Measurements from ENCODE around the gene KLHDC3.

The KLHDC3 gene

DNA sequence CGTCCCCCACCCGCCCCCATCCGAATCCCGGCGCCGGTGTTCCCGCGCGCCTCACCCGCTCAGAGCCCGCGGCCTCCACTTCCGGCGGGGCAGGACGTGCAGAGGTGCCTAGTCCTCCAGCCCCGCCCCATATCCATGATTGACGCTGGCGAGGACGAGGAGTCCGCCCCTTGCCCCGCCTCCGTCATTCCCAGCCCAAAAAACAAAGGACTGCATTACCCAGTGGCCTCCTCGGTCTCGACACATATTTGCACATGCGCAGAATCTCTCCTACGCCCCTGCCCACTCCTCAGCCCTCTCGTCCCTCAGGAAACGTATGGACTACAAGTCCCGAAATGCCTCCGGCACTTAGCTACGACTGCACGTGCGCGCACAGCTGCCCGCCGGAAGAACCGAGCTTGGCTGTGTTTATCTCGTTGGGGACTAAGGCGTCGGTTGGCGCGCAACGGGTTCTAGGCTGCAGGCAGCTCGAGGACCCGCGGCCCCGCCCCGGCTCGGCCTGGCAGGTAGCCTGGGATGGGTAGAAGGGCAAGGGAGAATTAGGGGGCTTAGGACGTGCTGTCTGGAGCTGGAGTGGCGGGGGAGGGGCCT is at the start of gene KLHDC3, which contains the start of gene MEA1:
Gene KLHDC3 (plus strand): TSS at position 407 of the 591 bp plus-strand sequence. CDS start 2,944 bp downstream, outside the sequence.
Gene MEA1 (minus strand): TSS at position 104 of the 591 bp plus-strand sequence. CDS start 133 bp downstream, outside the sequence.
- peak; percentile 100 for DNase-seq

DNA sequence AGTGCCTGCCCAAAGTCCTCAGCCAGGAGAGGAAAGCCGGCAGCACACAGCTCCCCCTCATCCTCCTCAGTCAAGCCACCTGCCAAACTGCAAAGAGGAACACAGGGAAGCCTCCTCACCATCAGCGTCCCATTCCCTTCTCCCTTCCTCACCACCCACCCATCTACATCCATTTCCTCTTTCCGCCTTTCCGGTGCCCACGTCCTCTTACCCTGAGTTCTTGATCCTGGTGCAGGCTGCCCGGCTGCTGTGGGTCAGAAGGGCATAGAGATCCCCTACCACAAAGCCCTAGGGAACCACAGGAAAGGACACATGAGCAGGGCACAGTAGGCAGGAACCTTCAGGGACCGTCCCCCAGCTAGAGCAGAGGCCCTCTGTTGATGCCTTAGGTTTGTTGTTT is 47.5 kb upstream of the KLHDC3 start:
- DNase-seq = no peak

DNA sequence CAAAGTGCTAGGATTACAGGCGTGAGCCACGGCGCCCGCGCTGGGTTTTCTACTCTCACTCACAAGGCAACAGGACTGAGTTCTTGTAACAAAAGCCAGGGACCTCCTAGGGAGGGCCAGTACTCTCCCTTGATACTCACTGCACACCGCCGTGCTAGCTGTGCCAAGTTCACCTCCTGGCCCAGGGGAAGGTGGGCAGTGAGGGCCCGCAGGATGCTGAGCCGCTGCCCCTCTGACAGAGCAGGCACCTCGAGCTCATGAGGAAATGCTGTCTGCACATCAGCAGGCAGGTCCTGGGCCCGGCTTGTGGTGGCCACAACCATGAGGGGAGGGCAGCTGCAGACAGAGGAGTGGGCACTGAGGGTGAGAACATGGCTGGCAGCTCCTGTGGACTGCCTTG is 46.8 kb upstream of the KLHDC3 start:
- no peak for DNase-seq

GRCh38 chr6:42968126-42968701 is 45.8 kb upstream of the KLHDC3 start:
- no peak for DNase-seq

DNA sequence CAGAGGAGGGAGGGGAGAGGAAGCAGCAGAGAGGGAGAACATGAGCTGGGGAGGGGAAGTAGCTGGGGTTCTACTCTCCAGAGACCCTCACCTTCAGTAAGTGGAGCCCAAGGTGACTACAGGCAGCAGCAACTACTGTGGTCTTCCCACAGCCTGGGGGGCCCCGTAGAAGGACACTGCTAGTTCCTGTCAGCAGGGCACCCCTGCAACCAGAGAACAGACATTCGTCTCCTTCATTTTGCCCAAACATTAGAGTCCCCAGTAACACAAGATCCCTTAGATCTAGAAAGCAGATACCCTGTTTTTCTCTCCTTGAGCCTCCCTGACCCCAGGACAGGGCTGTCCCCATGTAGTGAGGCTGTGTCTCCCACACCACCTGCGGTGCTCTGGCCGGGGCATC is 45.3 kb upstream of the KLHDC3 start:
- DNase-seq = no peak

DNA sequence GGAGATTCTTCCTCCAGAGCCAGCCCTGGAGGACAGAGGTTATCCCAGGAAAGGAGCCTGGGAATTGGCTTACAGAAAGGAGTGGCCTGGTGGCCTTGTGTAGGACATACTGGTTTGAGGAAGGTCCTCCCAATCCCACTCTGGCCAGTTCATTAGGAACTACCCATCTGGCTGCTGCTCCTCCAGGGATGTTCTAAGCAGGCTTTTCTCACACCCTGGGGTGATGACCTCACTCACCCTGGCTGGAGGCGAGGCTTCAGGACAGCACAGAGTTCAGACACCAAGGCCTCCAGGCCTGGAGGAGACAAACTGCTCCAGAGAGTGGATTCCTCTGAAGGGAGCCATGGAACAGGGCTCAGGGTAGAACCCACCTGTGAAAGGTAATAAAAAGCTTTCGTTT is 44.6 kb upstream of the KLHDC3 start:
- DNase-seq = no peak

- no peak for DNase-seq
Measured at GRCh38 chr6:42969934-42970333, 44.1 kb upstream of the KLHDC3 start.

- DNase-seq = peak; percentile 59
Measured at GRCh38 chr6:42970871-42971612, 43.0 kb upstream of the KLHDC3 start.

- DNase-seq = no peak
Measured at GRCh38 chr6:42971746-42972327, 42.2 kb upstream of the KLHDC3 start.

- DNase-seq = no peak
Measured at GRCh38 chr6:42973926-42974325, 40.1 kb upstream of the KLHDC3 start.

DNA sequence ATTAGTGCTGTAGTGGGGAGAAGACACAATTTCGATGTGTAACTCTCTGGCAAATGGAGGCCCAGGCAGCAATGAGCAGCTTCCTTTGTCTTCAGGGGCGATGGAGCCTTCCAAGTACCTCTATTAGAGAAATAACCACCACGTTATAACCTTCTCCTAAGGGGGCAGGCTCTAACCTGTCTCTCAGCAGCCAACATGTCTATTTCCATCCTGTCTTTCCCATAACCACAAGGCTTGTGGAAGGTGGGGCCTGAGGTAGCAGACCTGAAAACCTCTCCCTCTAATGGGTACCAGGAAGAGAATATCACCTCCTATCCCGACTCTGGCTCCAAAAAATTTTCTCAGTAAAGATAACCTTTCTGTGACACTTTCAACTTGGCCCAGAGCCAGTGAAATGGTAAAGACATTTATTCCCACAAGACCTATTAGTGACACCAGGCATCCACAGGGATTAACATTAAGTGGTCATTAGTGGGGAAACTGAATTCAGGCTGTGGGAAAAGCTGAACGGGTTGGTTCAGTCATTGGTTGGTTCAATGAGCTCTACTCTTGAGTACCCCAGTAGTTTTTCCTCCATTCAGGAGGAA is 39.0 kb upstream of the KLHDC3 start:
- DNase-seq = no peak

- DNase-seq = peak; percentile 45
Measured at GRCh38 chr6:42978487-42978838, 35.6 kb upstream of the KLHDC3 start.

DNA sequence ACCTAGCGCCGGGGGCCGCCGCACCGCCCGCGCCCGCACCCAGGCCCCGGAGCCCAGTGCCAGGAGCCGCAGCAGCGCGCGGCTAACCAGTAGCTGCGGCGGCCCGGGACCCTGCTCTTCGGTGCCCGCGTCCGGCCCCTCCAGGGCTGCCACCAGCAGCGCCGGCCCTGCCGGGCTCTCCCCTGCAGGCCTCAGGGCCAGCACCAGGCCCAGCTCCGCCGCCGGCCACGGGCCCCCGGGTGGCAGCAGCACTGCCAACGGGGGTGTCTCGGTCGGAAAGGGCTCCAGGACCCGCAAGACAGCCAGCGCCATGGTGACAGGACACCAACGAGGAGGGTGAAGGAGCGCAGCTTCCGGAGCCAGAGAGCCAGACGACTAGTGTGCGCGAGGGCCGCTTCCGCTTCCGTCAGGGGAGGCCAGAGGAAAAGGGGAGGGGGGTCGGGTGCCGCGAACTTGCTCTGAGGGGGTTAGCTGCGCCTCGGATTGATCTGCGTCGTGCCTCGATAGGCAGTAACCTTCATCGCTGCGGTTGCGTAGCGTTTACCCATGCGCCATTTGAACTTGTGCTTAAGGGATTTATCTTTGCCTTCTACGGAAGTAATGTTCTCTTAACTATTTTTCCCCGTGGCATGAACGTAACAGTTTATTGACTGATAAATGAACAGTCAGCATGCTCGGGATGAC is 35.1 kb upstream of the KLHDC3 start, which contains the start of gene PEX6:
Gene PEX6 (minus strand): TSS at position 343 of the 684 bp plus-strand sequence. CDS start 31 bp downstream, at position 312.
- peak; percentile 98 for DNase-seq

- DNase-seq = peak; percentile 56
Measured at GRCh38 chr6:42979523-42980177, 34.4 kb upstream of the KLHDC3 start.

- no peak for DNase-seq
Measured at GRCh38 chr6:42981836-42982235, 32.2 kb upstream of the KLHDC3 start.

GRCh38 chr6:42984001-42984923 is 29.8 kb upstream of the KLHDC3 start, which contains the start of gene PPP2R5D:
Gene PPP2R5D, plus strand, starts transcription at chr6:42984570. Its CDS starts 108 bp downstream, at chr6:42984678.
- DNase-seq = peak; percentile 100

DNA sequence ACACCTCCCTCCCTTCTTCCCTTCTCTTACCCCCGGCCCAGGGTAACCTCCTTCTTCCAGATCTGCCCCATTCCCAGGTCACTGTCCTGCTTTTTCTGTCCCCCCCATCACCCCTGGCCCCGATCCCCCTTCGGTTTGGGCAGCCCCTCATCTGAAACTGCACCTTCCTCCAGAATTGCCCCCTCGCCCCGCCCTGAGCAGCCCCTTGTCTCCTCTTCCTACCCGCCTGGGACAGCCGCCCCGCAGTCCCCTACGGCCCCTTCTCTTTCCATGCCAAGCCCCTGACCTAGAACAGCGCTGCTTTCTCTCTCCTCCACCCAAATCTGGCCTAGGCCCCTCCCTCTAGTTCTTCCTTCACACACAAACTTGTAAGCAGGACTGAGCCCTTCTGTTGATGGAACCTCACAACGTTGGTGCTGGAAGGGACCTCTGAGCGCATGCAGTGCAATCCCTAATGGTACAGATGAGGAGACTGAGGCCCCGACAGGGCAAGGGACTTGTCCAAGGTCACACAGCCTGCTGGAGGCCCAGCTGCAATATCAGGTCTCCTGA is 29.0 kb upstream of the KLHDC3 start:
- peak; percentile 45 for DNase-seq

DNA sequence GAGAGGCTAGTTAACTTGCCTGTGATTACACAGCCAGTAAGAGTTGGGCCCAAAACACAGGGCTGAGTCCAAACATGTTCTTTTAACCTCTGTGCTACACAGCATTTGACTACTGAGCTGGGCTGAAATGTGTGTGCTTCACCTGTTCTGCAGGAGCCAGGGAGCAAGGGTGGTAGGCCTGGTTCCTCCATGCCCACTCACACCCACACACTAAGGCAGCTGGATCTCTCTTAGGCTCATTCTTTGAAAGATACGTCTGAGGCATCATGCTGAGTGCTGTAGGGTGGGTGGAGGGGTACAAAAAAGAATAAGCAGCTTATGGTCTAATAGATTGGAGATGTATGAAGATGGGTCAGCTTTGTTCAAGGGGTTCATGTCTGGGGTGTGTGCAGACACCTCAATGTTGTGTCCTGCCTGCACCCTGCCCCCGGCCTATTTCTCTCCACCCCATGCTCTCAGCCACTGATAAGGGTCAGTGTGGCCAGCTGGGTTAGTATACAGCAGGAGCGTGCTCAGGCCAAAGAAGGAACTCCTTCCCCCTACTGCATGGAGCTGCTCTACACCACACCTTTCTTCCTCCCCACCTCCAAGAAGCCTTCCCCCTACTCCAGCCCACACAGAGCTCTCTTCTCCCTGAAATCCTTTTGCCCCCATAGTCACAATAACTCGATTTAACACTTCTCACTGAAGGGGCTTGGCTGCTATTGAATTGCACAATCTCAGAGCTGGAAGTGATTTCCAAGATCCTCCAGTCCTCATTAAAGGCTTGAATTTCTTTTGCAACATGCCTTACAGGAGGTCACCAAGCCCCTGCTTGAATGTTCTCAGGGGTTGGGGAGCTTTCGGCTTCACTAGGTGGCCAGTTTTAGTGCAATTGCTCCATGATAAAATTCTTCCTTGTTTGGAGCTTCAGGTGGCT is 26.3 kb upstream of the KLHDC3 start:
- no peak for DNase-seq

DNA sequence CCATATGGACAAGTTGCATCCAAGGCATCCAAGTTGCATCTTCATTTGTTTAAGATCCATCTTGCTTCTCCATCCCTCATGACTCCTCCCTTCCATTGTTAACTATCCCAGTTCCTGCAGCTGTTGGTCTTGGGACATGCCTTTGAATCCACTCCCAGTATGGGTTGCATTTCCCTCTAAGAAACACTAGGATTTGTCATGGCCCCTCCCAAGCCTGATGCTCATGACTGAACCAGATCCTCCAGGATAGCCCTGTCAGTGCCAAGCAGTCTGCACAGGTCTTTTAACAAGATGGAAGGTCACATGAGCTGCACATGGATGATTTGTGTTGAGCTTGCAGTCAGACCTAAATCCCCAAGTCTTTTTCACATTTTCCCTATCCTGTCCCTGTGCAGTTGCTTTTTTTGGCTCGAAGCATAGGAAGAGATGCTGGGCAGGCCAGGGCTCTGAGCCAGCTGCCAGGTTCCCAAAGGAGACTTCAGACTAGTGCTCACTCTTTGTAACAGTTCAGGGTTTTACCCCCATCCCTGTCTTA is 25.5 kb upstream of the KLHDC3 start:
- no peak for DNase-seq
